Neural cell (in vitro differentiated cells): Measurements from ENCODE around the gene USB1. TPM values are rescaled to one million over a fixed set of nuclear protein-coding genes. Genes with fewer than 3 reads are reported as not detected.
"Not testable (repeated sequence)": the region's sequence is repeated elsewhere in the genome, so short reads cannot be mapped to it uniquely, and the experiment has no call there.

ENCODE experiments used
- H2AFZ ChIP-seq: fragments of 200-600, 300-800 bp; sonication (generic), shearing (Covaris generic); 2 replicates; pipeline ENCODE4 v1.6.0; 2014; ENCODE audit warnings: low read depth, mild to moderate bottlenecking, antibody characterized with exemption, low read length, moderate library complexity
- H3F3A ChIP-seq: fragments of 200-600 bp; shearing (Covaris generic); 2 replicates; pipeline ENCODE4 v1.6.1; 2016; ENCODE audit warnings: mild to moderate bottlenecking, moderate library complexity, mixed read lengths, antibody characterized with exemption, low read length; ENCODE audit not compliant: insufficient read depth, poor library complexity, severe bottlenecking
- H3K27ac ChIP-seq: fragments of 200-600, 300-800 bp; sonication (generic), shearing (Covaris generic); 2 replicates; pipeline ENCODE4 v1.5.1; 2014; ENCODE audit warnings: mild to moderate bottlenecking, low read length, moderate library complexity
- H3K27me3 ChIP-seq: fragments of 300-800, 200-600 bp; sonication (generic), shearing (Covaris generic); 2 replicates; pipeline ENCODE4 v1.6.0; 2014; ENCODE audit warnings: mild to moderate bottlenecking, low read depth, low read length, moderate library complexity; ENCODE audit not compliant: insufficient read depth
- H3K36me3 ChIP-seq: fragments of 300-800, 200-600 bp; sonication (generic), shearing (Covaris generic); 2 replicates; pipeline ENCODE4 v1.5.1; 2014; ENCODE audit warnings: mild to moderate bottlenecking, antibody characterized with exemption, low read length, moderate library complexity; ENCODE audit not compliant: insufficient read depth
- H3K4me2 ChIP-seq: fragments of 300-800, 200-600 bp; sonication (generic), shearing (Covaris generic); 2 replicates; pipeline ENCODE4 v1.6.0; 2014; ENCODE audit warnings: mild to moderate bottlenecking, low read length
- H3K4me3 ChIP-seq: fragments of 300-800, 200-600 bp; sonication (generic), shearing (Covaris generic); 2 replicates; pipeline ENCODE4 v1.5.1; 2014; ENCODE audit warnings: mild to moderate bottlenecking, low read length, moderate library complexity
- H3K79me2 ChIP-seq: fragments of 200-600 bp; shearing (Covaris generic); replicated peaks from 2 replicates; pipeline ENCODE4 v1.6.0; 2014; ENCODE audit warnings: mild to moderate bottlenecking, low read length, moderate library complexity; ENCODE audit not compliant: insufficient read depth
- H3K9ac ChIP-seq: fragments of 300-800, 200-600 bp; sonication (generic), shearing (Covaris generic); 2 replicates; pipeline ENCODE4 v1.6.1; 2016; ENCODE audit warnings: mild to moderate bottlenecking, low read length, mixed read lengths
- H3K9me2 ChIP-seq: fragments of 200-600 bp; shearing (Covaris generic); 2 replicates; pipeline ENCODE4 v1.6.1; 2016; ENCODE audit warnings: mild to moderate bottlenecking, low read length, mixed read lengths; ENCODE audit not compliant: insufficient read depth
- H3K9me3 ChIP-seq: fragments of 200-600, 300-800 bp; sonication (generic), shearing (Covaris generic); 2 replicates; pipeline ENCODE4 v1.6.1; 2016; ENCODE audit warnings: mild to moderate bottlenecking, mixed run types, low read length, moderate library complexity, mixed read lengths
- H4K20me1 ChIP-seq: fragments of 200-600 bp; shearing (Covaris generic); 2 replicates; pipeline ENCODE4 v1.6.1; 2016; ENCODE audit warnings: mild to moderate bottlenecking, mixed run types; ENCODE audit not compliant: insufficient read depth
- CTCF ChIP-seq: fragments of 450-650 bp; IDR thresholded peaks from 2 replicates; pipeline ENCODE4 v1.5.1; 2014; ENCODE audit warnings: antibody characterized with exemption, mild to moderate bottlenecking, moderate library complexity; ENCODE audit not compliant: poor library complexity, severe bottlenecking
- EP300 ChIP-seq: fragments of 450-650 bp; conservative IDR thresholded peaks from 2 replicates; pipeline ENCODE4 v1.6.1; 2014; ENCODE audit warnings: antibody characterized with exemption, mild to moderate bottlenecking, moderate library complexity; ENCODE audit not compliant: poor library complexity, severe bottlenecking
- EZH2 ChIP-seq: fragments of 200-600, 300-800 bp; shearing (Covaris generic), sonication (generic); IDR thresholded peaks from 2 replicates; pipeline ENCODE4 v1.6.1; 2014; ENCODE audit warnings: antibody characterized with exemption, low read length, borderline replicate concordance, mild to moderate bottlenecking; ENCODE audit not compliant: insufficient read depth, poor library complexity, severe bottlenecking
- MXI1 ChIP-seq: fragments of 450-650 bp; conservative IDR thresholded peaks from 2 replicates; pipeline ENCODE4 v1.6.1; 2014; ENCODE audit warnings: antibody characterized with exemption, mild to moderate bottlenecking; ENCODE audit not compliant: poor library complexity, severe bottlenecking
- POLR2AphosphoS5 ChIP-seq: IDR thresholded peaks from 2 replicates; pipeline ENCODE4 v1.6.1; 2012
- RAD21 ChIP-seq: fragments of 450-650 bp; conservative IDR thresholded peaks from 2 replicates; pipeline ENCODE4 v1.6.1; 2014; ENCODE audit warnings: antibody characterized with exemption, mild to moderate bottlenecking, moderate library complexity
- REST ChIP-seq: IDR thresholded peaks from 2 replicates; pipeline ENCODE4 v1.6.1; 2012; ENCODE audit warnings: borderline replicate concordance
- SMC3 ChIP-seq: fragments of 450-650 bp; conservative IDR thresholded peaks from 2 replicates; pipeline ENCODE4 v1.6.1; 2014; ENCODE audit warnings: antibody characterized with exemption, mild to moderate bottlenecking, moderate library complexity; ENCODE audit not compliant: poor library complexity
- TAF1 ChIP-seq: IDR thresholded peaks from 2 replicates; pipeline ENCODE4 v1.6.1; 2012; ENCODE audit warnings: low read depth
- polyA plus RNA-seq: library from polyadenylated mRNA; depleted of rRNA; stranded (reverse); fragments of >200 nt; gene quantifications from 2 replicates; pipeline ENCODE4 v1.2.3, GENCODE V29; 2014

The USB1 gene
- polyA plus RNA-seq, 1 donor from 2014 or later: 25.7 TPM

GRCh38 chr16:58002416-58002800, 1.2 kb downstream of the USB1 start:
- Histone ChIP-seq H3K4me2 (no peak overlapping the region), H3K9ac (no peak overlapping the region), H3K27ac (no peak overlapping the region), H3K9me3 (no peaks in the 10 kb centered on the region), H3K27me3 (no peaks in the 10 kb centered on the region), H2AFZ (no peak overlapping the region), H3K9me2 (no peaks in the 10 kb centered on the region), H4K20me1 (no peaks in the 10 kb centered on the region), H3K36me3 (no peaks in the 10 kb centered on the region), H3K79me2 (peaks cover 10% of the 10 kb centered on the region), H3K4me3 (peak overlapping the region; percentile 94), H3F3A (no peaks in the 10 kb centered on the region)
- TF ChIP-seq RAD21 (no peak), REST (no peak), CTCF (no peak), SMC3 (no peak), EP300 (no peak), EZH2 (no peak), POLR2AphosphoS5 (no peak), MXI1 (no peak), TAF1 (no peak)

GRCh38 chr16:58002936-58003335, 1.7 kb downstream of the USB1 start:
- H3F3A ChIP-seq: no peaks in the 10 kb centered on the region
- no peaks in the 10 kb centered on the region for H3K36me3 ChIP-seq
- H3K4me3 ChIP-seq: no peak overlapping the region
- no peaks in the 10 kb centered on the region for H3K9me2 ChIP-seq
- H4K20me1 ChIP-seq: no peaks in the 10 kb centered on the region
- H3K27ac ChIP-seq: no peak overlapping the region
- no peak overlapping the region for H3K4me2 ChIP-seq
- H2AFZ ChIP-seq: no peak overlapping the region
- H3K9ac ChIP-seq: no peak overlapping the region
- no peaks in the 10 kb centered on the region for H3K9me3 ChIP-seq
- peaks cover 10% of the 10 kb centered on the region for H3K79me2 ChIP-seq
- H3K27me3 ChIP-seq: no peaks in the 10 kb centered on the region
- TF ChIP-seq EP300: no peak
- no peak for TF ChIP-seq CTCF
- no peak for TF ChIP-seq TAF1
- no peak for TF ChIP-seq MXI1
- TF ChIP-seq SMC3: no peak
- no peak for TF ChIP-seq POLR2AphosphoS5
- no peak for TF ChIP-seq REST
- no peak for TF ChIP-seq EZH2
- TF ChIP-seq RAD21: no peak

- not testable (repeated sequence) for H3K27ac ChIP-seq, H3K36me3 ChIP-seq, H3K9me3 ChIP-seq, H4K20me1 ChIP-seq, H3K79me2 ChIP-seq, H3K9me2 ChIP-seq, H3F3A ChIP-seq, H3K4me3 ChIP-seq, H3K27me3 ChIP-seq, H2AFZ ChIP-seq, H3K4me2 ChIP-seq, H3K9ac ChIP-seq
These were observed 3.5 kb downstream of the USB1 start for GRCh38 chr16:58004736-58005135.
